ENCODE data around the gene UBTF.

Gene UBTF

GRCh38 chr17:44221862-44222111 is 2.3 kb upstream of the UBTF start:
- ATAC-seq (no peak), DNase-seq (ENCODE audit: low spot score in 2 of 2) (peak in 1 of 2 donors; percentile 69)
- Mint-ChIP-seq H3K4me3 (peak overlapping the region; percentile 96), H3K36me3 (peaks cover 42% of the 10 kb centered on the region), H3K9me3 (no peaks in the 10 kb centered on the region), H3K4me1 (peaks cover 30% of the 10 kb centered on the region), H3K27ac (peak overlapping the region; percentile 96)

GRCh38 chr17:44221084-44221861 is 1.8 kb upstream of the UBTF start:
- no peaks in the 10 kb centered on the region for H3K9me3 Mint-ChIP-seq
- peak overlapping the region; percentile 96 for H3K4me3 Mint-ChIP-seq
- H3K27ac Mint-ChIP-seq, result peak overlapping the region; percentile 96
- peak; percentile 46 for ATAC-seq
- H3K36me3 Mint-ChIP-seq, result peaks cover 47% of the 10 kb centered on the region
- H3K4me1 Mint-ChIP-seq, result peaks cover 35% of the 10 kb centered on the region
- peak; percentile 44 to 81 for DNase-seq (ENCODE audit: low spot score in 2 of 2)

- no peaks in the 10 kb centered on the region for H3K9me3 Mint-ChIP-seq
- DNase-seq (ENCODE audit: low spot score in 2 of 2) (peak; percentile 54 to 84), ATAC-seq (peak; percentile 23)
- peak overlapping the region; percentile 96 for H3K27ac Mint-ChIP-seq
- H3K36me3 Mint-ChIP-seq, result peaks cover 56% of the 10 kb centered on the region
- H3K4me3 Mint-ChIP-seq, result peak overlapping the region; percentile 96
- H3K4me1 Mint-ChIP-seq, result peaks cover 43% of the 10 kb centered on the region
Observed at GRCh38 chr17:44220213-44221083, 973 bp upstream of the UBTF start.

- H3K27ac Mint-ChIP-seq, result no peak overlapping the region
- no peak overlapping the region for H3K4me3 Mint-ChIP-seq
- ATAC-seq, result peak; percentile 69
- H3K36me3 Mint-ChIP-seq, result peaks cover 69% of the 10 kb centered on the region
- H3K4me1 Mint-ChIP-seq, result peaks cover 56% of the 10 kb centered on the region
- peak; percentile 67 to 84 for DNase-seq (ENCODE audit: low spot score in 2 of 2)
- no peaks in the 10 kb centered on the region for H3K9me3 Mint-ChIP-seq
Observed at GRCh38 chr17:44219108-44219615, 313 bp downstream of the UBTF start.

- H3K36me3 Mint-ChIP-seq, result peaks cover 75% of the 10 kb centered on the region
- H3K4me3 Mint-ChIP-seq, result peak overlapping the region; percentile 80
- peaks cover 62% of the 10 kb centered on the region for H3K4me1 Mint-ChIP-seq
- no peaks in the 10 kb centered on the region for H3K9me3 Mint-ChIP-seq
- ATAC-seq, result peak; percentile 61
- peak; percentile 83 to 93 for DNase-seq (ENCODE audit: low spot score in 2 of 2)
- H3K27ac Mint-ChIP-seq, result peak overlapping the region; percentile 93
Observed at GRCh38 chr17:44218344-44219107, 949 bp downstream of the UBTF start.

- ATAC-seq (no peak), DNase-seq (ENCODE audit: low spot score in 2 of 2) (peak in 1 of 2 donors; percentile 69)
- H3K9me3 Mint-ChIP-seq, result no peaks in the 10 kb centered on the region
- peak overlapping the region; percentile 93 for H3K27ac Mint-ChIP-seq
- H3K36me3 Mint-ChIP-seq, result peaks cover 82% of the 10 kb centered on the region
- peaks cover 69% of the 10 kb centered on the region for H3K4me1 Mint-ChIP-seq
- H3K4me3 Mint-ChIP-seq, result peak overlapping the region; percentile 80
Observed at GRCh38 chr17:44217738-44218343, 1.6 kb downstream of the UBTF start.

- ATAC-seq (no peak), DNase-seq (ENCODE audit: low spot score in 2 of 2) (no peak)
- peak overlapping the region; percentile 93 for H3K27ac Mint-ChIP-seq
- no peaks in the 10 kb centered on the region for H3K9me3 Mint-ChIP-seq
- peak overlapping the region; percentile 80 for H3K4me3 Mint-ChIP-seq
- peaks cover 64% of the 10 kb centered on the region for H3K4me1 Mint-ChIP-seq
- peaks cover 79% of the 10 kb centered on the region for H3K36me3 Mint-ChIP-seq
Observed at GRCh38 chr17:44216694-44217093, 2.8 kb downstream of the UBTF start.

DNA sequence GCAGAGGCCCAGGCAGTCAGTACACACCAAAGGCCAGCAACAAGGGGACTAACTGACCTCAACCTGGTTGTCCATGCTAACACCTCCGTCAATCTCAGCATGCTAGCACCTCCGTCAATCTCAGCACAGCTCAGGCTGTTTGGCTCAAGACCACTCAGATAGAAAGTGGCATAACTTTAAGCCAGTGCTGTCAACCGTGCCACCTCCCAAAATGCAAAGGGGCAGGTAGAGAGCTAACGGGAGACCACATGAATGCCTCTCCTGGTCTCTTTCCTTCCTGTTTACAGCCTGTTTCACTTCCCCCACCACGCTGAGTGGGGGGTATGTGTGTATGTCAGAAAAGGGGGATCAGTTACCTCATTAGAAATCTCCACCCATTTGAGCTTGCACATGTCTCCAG is 3.3 kb downstream of the UBTF start:
- H3K27ac Mint-ChIP-seq, result peak overlapping the region; percentile 93
- H3K4me1 Mint-ChIP-seq, result peaks cover 64% of the 10 kb centered on the region
- no peaks in the 10 kb centered on the region for H3K9me3 Mint-ChIP-seq
- DNase-seq (ENCODE audit: low spot score in 2 of 2) (no peak), ATAC-seq (no peak)
- H3K36me3 Mint-ChIP-seq, result peaks cover 79% of the 10 kb centered on the region
- peak overlapping the region; percentile 80 for H3K4me3 Mint-ChIP-seq

GRCh38 chr17:44214896-44215295 is 4.6 kb downstream of the UBTF start:
- Mint-ChIP-seq H3K4me1 (peaks cover 71% of the 10 kb centered on the region), H3K36me3 (peaks cover 81% of the 10 kb centered on the region), H3K4me3 (peak overlapping the region; percentile 80), H3K27ac (peak overlapping the region; percentile 93), H3K9me3 (no peaks in the 10 kb centered on the region)
- no peak for ATAC-seq
- DNase-seq (ENCODE audit: low spot score in 2 of 2), result no peak

- DNase-seq (ENCODE audit: low spot score in 2 of 2), result no peak
- Mint-ChIP-seq H3K27ac (peak overlapping the region; percentile 93), H3K36me3 (peaks cover 88% of the 10 kb centered on the region), H3K4me1 (peaks cover 78% of the 10 kb centered on the region), H3K9me3 (no peaks in the 10 kb centered on the region), H3K4me3 (no peak overlapping the region)
- no peak for ATAC-seq
Observed at GRCh38 chr17:44214230-44214494, 5.3 kb downstream of the UBTF start.

DNA sequence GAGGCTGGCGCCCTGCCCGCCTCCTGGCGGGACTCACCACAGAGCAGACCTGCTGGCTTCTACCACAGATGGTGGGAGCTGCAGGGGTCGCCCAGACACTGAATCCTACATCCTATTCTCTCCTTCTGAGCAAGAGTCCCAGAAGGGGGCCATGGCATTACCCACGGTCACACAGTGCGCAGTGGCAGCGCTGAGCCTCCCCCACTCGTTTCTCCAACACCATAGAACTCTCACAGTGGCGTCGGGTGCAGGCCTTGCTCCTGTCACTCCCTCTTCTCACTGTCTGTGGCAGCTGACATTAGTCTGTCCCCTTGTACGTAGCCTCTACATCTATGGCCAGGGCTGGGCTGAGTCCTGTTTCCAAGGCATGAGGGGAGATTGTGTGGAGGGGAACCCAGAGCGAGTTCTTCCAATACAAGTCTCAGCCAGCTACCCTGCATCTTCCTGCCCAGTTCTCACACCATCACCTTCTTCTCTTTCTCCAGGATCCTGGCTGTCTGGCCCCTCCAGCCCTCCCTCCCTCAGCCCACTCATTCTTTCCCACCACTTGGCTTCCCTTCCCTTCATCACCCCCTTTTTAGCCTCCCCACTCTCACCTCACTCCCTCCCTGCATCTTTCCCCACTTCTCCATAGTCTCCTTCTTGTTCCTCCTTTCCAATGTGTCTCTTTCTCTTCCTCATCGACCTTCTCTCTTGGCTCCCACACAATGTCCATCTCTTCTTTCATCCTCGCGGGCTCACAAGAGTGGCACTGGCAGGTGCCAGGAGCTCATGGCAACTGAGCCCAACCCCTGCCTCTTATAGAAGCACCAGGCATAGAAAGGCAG is 5.9 kb downstream of the UBTF start:
- Mint-ChIP-seq H3K36me3 (peaks cover 94% of the 10 kb centered on the region), H3K27ac (peak overlapping the region; percentile 93), H3K4me1 (peaks cover 80% of the 10 kb centered on the region), H3K4me3 (no peak overlapping the region), H3K9me3 (no peaks in the 10 kb centered on the region)
- no peak for DNase-seq (ENCODE audit: low spot score in 2 of 2)
- no peak for ATAC-seq

- Mint-ChIP-seq H3K4me3 (no peak overlapping the region), H3K9me3 (no peaks in the 10 kb centered on the region), H3K4me1 (peaks cover 84% of the 10 kb centered on the region), H3K27ac (peak overlapping the region; percentile 93), H3K36me3 (peaks cover 94% of the 10 kb centered on the region)
- DNase-seq (ENCODE audit: low spot score in 2 of 2) (no peak), ATAC-seq (no peak)
Observed at GRCh38 chr17:44212507-44213402, 6.7 kb downstream of the UBTF start.

Data from stimulated activated effector memory CD8-positive, alpha-beta T cell treated with anti-CD3 and anti-CD28 coated beads, Interleukin-12 subunit alpha, Interleukin-12 subunit beta, amount 100 ng/mL, for 72 hours (primary cell).